NCI-H2107 treated with DMSO at 0.1 percent for 48 hours (cell line): ENCODE measurements around the gene ARHGAP4.

Source experiments
- DNase-seq: peaks from one replicate; lab custom pipeline; 2025; ENCODE audit not compliant: unreplicated experiment; lab: John Stamatoyannopoulos, UW

Gene ARHGAP4

GRCh38 chrX:153927922-153928760, 2.1 kb upstream of the ARHGAP4 start:
- DNase-seq, result peak; percentile 95

GRCh38 chrX:153927672-153927921, 1.5 kb upstream of the ARHGAP4 start:
- no peak for DNase-seq

- DNase-seq, result peak; percentile 87
Observed at GRCh38 chrX:153926858-153927671, 1.0 kb upstream of the ARHGAP4 start.

- no peak for DNase-seq
Observed at GRCh38 chrX:153926552-153926857, 441 bp upstream of the ARHGAP4 start.

- DNase-seq, result no peak
Observed at GRCh38 chrX:153925387-153925738, 701 bp downstream of the ARHGAP4 start.

GRCh38 chrX:153924149-153924861, 1.8 kb downstream of the ARHGAP4 start:
- DNase-seq, result peak; percentile 42

GRCh38 chrX:153922932-153923857, 2.9 kb downstream of the ARHGAP4 start:
- peak; percentile 23 for DNase-seq

- peak; percentile 23 for DNase-seq
Observed at GRCh38 chrX:153921511-153922446, 4.3 kb downstream of the ARHGAP4 start.

- DNase-seq, result no peak
Observed at GRCh38 chrX:153921070-153921469, 5.0 kb downstream of the ARHGAP4 start.

GRCh38 chrX:153920546-153920945, 5.5 kb downstream of the ARHGAP4 start:
- no peak for DNase-seq

GRCh38 chrX:153919281-153919680, 6.8 kb downstream of the ARHGAP4 start:
- no peak for DNase-seq

- no peak for DNase-seq
Observed at GRCh38 chrX:153917869-153918268, 8.2 kb downstream of the ARHGAP4 start.

GRCh38 chrX:153913701-153914100, 12.4 kb downstream of the ARHGAP4 start:
- DNase-seq, result no peak

GRCh38 chrX:153913211-153913610, 12.9 kb downstream of the ARHGAP4 start:
- DNase-seq, result no peak

- no peak for DNase-seq
Observed at GRCh38 chrX:153911798-153912197, 14.3 kb downstream of the ARHGAP4 start.

GRCh38 chrX:153910446-153910845, 15.6 kb downstream of the ARHGAP4 start:
- no peak for DNase-seq

GRCh38 chrX:153909980-153910360, 16.1 kb downstream of the ARHGAP4 start:
- DNase-seq, result no peak

GRCh38 chrX:153909024-153909979, 16.8 kb downstream of the ARHGAP4 start:
- DNase-seq, result no peak
